Stimulated activated CD4-positive, alpha-beta T cell treated with anti-CD3 and anti-CD28 coated beads, Interleukin-15, amount 100 ng/mL, for 24 hours (primary cell): ENCODE data around the gene APBB1IP.
"Not testable (repeated sequence)": the region's sequence is repeated elsewhere in the genome, so short reads cannot be mapped to it uniquely, and the experiment has no call there.

ENCODE experiments used
- DNase-seq: peaks from one replicate; pipeline ENCODE4 v3.0.0-alpha.2; 2020

APBB1IP gene, protein sequence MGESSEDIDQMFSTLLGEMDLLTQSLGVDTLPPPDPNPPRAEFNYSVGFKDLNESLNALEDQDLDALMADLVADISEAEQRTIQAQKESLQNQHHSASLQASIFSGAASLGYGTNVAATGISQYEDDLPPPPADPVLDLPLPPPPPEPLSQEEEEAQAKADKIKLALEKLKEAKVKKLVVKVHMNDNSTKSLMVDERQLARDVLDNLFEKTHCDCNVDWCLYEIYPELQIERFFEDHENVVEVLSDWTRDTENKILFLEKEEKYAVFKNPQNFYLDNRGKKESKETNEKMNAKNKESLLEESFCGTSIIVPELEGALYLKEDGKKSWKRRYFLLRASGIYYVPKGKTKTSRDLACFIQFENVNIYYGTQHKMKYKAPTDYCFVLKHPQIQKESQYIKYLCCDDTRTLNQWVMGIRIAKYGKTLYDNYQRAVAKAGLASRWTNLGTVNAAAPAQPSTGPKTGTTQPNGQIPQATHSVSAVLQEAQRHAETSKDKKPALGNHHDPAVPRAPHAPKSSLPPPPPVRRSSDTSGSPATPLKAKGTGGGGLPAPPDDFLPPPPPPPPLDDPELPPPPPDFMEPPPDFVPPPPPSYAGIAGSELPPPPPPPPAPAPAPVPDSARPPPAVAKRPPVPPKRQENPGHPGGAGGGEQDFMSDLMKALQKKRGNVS

DNA sequence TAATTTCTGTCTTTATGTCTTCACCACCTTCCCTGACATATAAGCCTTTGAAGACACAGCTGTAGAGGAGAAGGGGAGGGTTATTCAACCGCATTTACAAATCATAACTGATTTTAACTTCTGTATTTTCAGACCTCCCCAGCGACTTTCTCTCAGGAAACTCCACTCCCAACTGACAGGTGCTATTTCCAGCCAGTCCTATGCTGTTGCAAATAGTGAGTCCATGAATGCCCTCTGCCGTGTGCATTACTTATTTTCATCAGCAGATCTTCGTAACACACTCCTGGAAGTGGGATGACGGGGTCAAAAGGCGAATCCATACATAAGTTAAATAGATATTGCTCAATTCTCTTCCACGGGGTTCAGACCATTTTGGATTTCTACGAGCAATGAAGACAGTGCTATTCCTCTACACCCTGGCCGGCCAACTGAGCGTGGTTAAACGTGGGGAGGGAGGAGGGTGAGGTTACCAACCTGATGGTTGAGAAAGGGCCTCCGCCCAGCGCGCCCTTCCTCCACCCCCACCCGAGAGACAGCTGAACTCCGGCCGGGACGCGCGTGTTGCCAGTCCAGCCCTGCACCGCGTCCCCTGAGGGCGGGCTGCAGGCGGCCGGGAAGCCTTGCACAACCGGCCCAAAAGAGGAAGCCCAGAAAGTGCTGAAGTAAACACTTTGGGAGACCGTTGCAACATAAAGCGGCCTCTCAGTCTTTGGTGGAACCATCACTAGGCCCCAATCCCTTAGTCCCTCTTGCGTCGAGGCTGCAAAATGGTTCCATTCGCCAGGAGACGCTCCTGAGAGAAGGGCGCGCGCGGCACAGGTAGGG, at the start of gene APBB1IP:
Gene APBB1IP (plus strand): TSS at position 705 of the 825 bp plus-strand sequence. CDS start 53,986 bp downstream, outside the sequence.
- peak; percentile 68 for DNase-seq

DNA sequence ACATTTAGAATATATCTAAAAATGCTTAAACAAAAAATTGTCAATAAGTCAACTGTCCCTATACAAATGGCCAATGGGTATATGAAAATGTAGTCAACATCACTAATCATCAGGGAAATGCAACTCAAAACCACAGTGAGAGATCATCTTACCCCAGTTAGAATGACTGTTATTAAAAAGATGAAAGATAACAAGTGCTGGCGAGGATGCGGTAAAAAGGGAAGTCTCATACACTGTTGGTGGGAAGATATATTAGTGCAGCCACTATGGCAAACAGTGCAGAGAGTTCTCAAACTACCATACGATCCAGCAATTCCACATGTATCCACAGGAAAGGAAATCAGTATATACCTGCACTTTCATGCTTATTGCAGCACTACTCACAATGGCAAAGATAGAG, 48.6 kb upstream of the APBB1IP start:
- DNase-seq, result no peak

DNA sequence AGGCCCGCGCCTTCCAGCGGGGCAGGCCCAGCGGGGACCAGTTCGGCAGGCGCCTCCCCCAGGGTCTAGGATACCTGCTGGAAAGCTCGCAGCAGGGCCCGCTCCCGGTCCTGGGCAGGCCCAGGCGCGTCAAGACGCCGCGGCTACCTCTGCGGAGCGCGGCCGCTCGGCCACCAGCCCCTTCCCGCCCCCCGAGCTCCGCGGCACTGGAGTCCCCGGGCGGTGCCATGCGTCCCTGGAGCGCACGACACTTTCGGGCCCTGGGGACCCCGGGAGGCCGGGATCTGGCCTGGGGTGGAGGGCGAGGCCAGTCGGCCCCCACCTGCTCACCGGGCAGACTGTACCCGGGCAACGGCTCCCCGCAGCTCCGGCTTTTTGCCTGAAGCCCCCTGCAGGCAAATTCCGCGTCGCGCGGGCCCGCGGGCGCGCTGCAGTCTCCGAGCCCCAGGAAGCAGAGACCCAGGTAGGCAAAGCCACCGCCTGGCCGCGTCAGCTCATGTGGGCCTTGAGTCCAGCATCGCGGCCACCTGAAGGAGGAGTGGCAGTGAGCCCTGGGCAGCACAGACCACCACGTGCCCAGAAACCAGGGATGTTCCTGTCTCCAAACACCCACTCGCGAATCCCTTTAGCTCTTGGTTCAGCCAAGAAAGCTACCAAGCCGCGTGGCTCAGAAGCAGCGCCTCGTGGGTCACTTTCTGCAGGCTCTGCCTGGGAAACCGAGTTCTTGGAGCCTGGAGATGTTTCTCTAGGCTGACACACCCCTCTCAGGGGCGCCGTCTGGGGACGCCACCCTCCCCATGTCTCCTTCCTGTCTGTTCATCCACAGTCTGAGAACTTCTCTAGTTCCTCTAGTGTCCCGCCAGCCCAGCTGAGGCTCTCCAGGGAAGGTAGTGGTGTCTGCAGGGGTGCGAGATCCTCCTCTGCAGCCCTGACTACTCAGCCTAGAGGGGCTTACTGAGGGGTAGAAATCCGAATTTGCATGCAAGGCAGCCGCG, 46.1 kb upstream of the APBB1IP start:
- peak; percentile 20 for DNase-seq

DNA sequence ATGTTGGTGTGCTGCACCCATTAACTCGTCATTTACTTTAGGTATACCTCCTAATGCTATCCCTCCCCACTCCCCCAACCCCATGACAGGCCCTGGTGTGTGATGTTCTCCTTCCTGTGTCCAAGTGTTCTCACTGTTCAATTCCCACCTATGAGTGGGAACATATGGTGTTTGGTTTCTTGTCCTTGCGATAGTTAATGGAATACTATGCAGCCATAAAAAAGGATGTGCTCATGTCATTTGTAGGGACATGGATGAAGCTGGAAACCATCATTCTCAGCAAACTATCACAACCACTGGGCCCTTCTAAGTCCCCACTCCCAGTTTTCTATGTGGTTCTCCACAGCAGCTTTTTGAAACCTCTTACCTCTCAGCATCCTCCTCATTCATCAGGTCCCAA, 39.8 kb upstream of the APBB1IP start:
- not testable (repeated sequence) for DNase-seq

DNA sequence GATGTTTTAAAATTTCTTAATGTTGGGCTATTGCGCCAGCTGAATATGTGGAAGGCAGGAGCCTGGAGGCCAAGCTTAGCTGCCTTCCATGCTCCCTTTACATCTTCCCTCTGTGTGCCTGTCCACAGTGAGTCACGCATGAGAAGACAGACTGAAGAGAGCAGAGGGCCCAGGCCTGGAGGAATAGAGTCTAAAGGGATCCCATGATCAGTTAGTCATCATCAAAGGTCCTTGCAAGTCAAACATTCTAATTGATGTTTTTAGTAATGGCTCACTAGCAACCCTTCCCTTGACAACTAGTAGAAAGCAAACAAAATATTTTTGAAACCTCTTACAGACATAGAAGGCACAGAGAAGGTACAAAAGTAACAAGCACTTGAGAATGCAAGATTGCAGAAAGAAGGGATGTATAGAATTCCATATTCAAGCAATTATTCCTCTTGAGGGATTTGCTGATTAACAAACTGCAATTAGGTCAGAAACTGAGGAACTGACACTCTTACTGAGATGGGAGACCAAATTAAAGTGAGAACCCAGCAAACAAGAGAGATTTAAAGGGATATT, 30.7 kb upstream of the APBB1IP start:
- DNase-seq, result no peak

DNA sequence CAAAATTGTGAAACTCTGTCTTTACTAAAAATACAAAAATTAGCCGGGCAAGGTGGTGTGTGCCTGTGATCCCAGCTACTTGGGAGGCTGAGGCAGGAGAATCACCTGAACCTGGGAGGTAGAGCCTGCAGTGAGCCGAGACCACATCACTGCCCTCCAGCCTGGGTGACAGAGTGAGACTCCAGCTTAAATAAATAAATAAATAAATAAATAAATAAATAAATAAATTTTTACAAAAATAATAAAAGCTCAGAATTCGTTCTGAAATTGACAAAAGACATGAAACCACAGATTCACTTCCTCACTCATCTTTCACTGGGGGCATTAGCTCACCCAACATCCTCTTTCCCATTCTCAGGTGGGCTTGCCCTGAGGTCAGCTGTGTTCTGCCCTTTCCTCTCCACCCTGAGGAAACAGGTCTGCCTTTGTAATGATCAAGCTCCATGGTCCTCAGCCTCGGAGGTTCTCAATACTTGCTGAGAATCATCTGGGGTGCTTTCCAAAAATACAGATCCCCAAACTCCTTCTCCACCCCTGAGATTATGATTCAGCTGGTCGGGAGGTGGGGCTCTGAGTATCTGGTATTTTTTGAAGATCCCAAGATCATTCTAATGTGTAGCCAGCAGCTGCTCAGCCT, 29.2 kb upstream of the APBB1IP start:
- no peak for DNase-seq

DNA sequence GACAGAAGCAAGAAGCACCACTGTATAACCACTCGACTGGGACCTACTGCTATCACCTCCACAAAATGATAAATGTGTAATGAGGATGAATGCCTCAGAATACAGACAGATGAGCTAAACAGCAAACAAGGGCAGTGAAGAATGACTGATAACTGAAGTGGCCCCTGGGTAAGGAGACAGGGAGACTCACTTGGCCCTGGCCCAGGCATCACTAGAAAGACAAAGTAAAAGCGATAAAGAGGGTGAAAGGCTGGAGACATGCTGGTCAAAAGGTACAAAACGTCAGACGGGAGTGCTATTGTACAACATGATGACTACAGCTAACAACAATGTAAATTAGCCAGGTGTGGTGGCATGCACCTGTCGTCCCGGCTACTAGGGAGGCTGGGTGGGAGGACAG, 27.8 kb upstream of the APBB1IP start:
- DNase-seq, result no peak

DNA sequence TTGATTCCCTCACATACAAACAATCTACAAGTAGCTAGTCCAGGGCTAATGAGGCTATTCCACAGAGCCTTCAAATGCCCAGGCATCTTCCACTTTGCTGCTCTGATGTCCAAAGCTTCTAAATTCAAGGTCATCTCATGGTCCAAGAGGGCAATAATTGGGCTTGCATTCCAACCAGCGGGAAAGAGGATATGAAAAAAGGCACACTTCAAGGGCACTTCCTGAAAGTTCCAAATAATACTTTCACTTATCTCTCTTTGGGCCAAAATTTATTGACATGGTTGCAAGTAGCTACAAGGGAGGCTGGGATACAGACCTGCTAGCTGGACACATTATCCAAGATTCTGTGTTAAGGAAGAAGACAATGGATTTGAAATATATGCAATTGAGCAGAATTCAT, 25.2 kb upstream of the APBB1IP start:
- DNase-seq, result no peak

DNA sequence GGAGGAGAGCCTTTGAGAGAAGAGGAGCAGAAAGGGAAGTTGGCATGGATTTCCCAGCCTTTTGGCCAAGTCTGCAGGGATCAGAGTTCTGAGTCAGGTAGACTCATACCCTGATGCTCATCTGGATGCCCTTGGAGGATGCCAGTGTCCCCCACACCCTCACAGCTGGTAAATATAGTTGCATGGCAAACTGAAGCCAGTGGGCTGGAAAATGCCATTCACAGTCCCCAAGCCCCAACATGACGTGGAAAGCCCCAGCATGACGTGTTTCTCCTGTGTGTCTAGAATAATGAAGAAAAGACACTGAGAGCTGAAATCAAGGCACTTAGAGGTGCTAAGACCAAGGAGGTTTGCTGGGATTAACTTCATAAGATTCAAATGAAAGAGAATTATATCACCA, 24.8 kb upstream of the APBB1IP start:
- no peak for DNase-seq

DNA sequence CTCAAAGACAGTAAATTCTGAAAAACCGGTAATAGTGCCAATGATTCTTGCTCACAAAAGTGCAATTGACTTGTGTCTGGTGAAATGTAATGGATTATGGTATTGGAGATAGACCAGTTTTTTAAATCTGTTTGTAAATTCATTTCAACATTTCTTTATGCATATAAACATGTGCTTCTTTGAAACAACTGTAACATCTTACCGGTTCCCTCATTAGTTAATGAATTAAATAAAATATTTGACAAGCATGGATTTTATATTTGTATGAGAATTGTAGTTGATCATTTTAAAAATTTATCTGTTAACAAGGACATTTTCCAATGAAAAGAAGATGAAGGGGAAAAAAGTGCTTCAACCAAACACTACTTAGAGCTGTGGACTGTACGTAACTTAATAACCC, 21.0 kb upstream of the APBB1IP start:
- DNase-seq, result no peak

DNA sequence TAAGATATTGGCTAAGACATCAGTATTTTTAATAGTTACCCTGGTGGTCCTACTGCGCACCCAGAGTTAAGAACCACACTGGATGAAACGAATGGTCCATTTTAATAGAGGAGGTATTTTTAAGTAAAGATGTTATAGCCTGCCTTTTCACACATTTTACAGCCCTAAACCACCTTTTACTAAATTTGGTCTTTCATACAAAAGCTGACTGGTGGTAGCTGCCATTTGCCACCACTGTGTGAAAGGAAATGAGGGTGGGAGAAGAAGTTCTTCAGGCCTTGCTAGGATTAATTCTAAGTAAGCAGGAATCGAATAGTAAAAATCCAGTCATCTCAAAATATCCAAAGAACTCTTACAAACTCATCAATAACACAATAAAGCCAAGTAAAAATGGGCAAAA, 15.2 kb upstream of the APBB1IP start:
- no peak for DNase-seq

DNA sequence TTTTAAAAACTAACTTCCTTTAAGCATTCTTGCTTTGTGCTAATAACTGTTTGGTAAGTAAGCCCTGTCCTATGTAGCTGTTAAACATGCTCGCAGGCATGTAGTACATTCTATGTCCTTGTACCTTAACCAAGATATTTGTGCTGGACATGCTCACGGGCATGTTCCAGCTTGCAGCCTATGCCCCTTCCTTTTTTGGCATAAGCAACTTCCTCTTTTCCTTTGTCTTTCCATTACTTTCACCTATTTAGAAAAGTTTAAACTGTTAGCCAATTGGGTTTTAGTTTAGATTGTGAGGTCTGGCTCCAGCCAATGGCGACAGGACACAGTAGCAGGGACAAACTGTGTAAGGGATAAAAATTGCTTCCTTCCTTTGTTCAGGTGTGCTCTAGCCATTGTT, 14.4 kb upstream of the APBB1IP start:
- DNase-seq, result no peak

DNA sequence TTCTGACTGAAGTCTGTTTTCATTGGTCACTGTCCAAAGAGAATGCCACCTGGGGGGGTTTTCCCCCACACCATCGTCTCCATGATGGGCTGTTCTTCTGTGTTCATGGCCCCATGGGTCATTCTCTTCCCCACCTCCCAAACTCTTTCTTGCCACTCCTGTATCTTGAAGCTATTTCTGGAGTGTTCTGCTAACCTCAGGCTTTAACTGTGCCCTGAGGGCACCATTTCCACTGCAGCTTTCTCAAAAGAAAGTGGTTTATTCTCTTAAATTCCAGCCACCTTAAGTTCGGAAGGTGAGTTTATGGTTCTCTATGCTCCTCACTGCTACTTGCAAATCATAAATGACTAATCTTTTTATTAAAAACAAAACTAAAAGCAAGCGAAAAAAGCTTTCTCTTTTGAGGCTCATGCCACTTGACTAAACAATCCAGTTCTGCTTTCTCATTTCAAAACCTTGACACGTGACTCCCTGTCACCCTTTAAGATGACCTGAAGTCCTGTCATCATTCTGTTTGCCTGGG, 7.4 kb upstream of the APBB1IP start:
- DNase-seq, result peak; percentile 25

DNA sequence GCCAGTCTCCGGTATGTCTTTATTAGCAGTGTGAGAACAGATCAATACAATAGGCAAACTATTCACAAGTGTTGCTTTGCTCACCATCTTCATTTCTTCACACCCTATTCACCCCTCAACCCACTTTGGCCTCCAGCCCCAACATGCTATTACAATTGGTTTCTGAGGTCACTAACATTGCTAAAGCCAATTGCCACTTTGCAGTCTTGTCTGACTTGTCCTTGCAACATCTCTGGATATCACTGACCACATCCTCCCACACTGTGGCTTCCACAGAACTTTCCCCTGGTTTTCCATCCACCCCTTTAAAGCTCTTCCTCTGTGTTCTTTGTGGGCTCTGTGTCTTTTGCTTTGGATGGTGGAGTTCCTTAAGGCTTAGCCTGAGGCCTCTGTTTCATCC, 5.2 kb upstream of the APBB1IP start:
- DNase-seq, result no peak

DNA sequence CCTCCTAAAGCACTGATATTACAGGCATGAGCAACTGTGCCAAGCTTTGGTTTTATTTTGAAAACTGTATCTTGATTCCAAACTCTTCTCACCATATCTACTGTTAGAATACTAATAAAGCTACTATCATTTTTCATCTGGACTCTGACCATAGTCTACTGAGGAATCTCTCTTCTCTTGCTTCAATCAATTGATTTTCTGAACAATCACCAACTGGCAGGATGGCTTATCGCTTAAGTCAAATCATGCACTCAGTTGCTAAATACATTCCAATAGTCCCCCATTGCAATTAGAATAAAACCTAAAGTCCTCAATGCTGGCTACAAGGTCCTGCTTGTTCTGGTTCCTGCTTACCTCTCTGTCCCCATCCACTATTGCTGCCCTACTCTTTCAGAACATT, 2.3 kb upstream of the APBB1IP start:
- no peak for DNase-seq

DNA sequence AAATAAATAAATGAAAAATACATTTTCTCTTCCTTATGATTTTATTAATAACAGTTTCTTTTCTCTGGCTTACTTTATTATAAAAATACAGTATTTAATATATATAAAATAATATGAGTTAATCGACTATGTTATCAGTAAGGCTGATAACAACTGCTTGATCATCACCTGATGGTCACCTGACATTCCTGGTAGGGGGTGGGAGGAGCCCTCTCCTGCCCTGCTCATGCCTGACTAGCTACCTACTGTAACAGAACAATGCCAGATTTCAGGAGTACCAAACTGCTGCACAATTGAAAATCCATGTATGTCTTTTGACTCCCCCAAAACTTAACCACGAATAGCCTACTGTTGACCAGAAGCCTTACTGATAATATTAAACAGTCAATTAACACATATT, 1.3 kb upstream of the APBB1IP start:
- peak; percentile 28 for DNase-seq

DNA sequence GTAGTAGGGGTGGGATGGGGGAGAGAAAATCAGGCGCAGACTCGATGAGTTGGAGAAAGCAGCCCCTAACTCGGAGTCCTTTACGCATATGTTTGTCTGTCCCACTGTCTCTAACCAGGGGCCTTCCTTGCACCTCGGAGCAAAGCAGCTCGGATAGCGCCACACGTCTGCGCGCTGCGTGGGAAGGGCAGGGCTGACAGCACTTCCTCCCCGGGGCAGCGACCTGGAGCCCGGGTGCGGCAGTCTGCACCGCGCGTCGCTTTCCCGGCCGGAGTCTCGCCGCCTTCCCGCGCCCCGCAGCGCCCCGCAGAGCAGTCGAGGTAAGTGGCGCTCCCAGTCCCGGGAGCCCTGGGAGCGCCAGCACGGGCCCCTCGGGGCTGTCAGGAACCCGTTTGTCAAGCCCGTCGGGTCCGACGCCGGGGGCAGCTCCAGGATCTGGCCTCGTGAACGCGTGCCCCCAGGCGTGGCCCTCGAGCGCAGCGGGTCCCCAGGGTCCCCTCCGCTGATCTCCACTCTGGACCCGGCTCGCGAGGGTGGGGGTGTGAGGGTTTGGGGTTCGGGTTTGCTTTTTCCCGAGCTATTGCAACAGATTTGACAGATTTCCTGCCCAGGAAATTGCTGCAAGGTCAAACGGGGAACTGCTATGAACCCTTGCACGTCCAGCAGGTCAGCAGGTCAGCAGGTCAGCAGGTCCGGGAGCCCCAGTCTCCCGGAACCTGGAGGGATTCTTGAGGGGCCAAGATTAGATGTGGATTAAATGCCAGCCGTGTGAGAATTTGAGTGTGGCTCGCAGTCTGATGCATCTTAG, 597 bp downstream of the APBB1IP start:
- peak; percentile 84 for DNase-seq

DNA sequence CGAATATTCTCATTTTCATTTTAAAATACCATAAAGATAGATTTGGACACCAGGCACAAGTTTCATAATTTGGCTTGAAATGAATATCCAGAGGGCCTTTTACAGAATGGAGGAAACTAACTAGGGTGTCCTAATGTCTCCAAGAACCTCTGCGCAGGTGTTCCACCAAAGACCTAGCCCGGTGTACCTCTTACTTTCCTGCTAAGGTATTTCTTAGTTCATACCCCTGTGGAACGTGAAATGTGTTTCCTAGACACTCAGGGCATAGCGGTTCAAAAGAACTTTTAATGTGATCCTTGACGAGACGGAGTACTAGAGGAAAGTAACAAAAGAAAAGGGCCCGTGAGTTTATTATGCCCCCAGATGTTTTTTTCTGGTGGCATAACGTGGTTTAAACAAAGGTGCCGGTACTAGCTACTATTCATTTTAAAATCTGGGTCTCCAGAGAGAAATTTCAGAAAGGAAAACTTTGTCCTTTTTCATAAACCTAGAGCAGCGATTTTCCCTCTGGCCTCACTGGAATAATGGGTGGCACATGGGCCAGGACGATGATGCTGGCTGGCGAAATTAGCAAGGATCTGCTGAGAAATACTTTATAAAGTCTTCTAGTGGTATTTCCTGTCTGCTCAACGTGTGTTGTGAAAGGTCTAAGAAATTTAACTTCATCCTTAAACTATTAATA, 1.4 kb downstream of the APBB1IP start:
- DNase-seq, result peak; percentile 19

DNA sequence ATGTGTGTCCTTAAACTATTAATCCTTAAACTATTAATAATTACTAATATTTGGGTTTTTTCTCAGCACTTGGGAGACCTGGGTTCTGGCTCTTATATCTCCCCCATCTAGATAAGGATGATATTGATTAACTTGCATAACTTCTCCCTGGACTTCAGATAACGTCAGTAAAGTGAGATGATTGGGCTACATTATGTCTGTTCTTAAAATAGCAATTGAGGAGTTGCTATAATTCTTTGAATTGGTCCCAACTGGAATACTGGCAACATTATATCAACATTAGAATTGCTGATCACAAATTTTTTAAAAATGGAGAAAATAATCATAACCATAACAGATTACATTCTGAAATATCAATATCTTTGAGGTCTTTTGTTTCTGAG, 1.9 kb downstream of the APBB1IP start:
- DNase-seq, result no peak
